GM18526 (cell line): ENCODE results near the gene IQCN.

Experiments
- POLR2A ChIP-seq: IDR thresholded peaks from 3 replicates; pipeline ENCODE4 v1.6.1; 2011; ENCODE audit not compliant: insufficient read length; ENCODE audit errors: extremely low read depth

The IQCN gene

DNA sequence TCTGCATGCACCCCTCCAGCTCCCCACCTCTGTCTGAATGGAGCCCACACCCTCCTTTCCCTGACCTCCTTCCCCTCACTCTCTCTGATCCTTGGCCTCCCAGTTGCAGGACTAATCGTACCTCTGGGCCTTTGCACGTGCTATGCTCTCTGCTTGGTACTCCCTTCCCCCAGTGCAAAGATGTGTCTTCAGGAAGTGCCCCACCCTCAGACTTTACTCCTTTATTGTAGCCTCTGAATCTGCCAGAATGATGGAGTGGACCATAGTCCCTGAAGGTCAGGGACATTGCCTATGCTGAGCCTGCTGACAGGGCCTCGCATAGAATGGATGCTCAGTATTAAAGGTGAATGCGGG lies 8.5 kb upstream of the IQCN start:
- no peak for TF ChIP-seq POLR2A

DNA sequence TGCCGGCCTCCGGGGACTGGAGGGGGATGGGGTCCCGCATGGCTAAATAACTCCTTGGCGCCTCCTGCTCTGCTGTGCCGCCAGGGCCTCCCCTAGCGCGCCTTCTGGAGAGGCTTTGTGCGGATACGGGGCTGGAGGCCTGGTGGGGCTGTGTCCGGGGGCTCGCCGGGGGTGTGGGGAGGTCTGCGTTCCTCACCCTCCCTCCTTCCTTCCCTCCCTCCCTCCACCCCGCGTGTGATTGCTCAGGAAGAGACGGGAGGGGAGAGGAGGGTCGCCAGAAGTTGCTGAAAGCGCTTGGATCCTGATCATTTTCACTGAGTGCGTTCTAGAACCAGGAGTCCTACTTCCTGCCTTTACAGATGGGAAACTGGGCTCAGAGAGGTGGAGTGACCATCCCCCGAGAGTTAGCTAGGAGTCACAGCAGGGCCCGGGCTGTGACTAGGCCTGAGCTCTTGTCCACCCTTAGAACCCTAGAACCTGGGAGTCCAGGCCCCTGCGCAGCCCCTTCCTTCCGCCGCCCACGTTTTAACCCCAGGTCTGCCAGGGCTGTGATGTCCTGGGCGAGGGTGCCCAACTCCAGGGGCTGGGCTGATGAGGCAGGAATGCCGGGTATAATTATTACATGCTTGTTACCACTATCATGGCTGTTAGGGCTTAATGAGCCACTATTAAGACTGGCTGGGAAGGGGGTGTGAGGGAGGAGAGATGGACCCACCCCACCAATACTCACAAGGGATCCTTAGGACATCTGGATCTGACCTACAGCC lies 8.0 kb upstream of the IQCN start:
- peak; percentile 53 for TF ChIP-seq POLR2A

DNA sequence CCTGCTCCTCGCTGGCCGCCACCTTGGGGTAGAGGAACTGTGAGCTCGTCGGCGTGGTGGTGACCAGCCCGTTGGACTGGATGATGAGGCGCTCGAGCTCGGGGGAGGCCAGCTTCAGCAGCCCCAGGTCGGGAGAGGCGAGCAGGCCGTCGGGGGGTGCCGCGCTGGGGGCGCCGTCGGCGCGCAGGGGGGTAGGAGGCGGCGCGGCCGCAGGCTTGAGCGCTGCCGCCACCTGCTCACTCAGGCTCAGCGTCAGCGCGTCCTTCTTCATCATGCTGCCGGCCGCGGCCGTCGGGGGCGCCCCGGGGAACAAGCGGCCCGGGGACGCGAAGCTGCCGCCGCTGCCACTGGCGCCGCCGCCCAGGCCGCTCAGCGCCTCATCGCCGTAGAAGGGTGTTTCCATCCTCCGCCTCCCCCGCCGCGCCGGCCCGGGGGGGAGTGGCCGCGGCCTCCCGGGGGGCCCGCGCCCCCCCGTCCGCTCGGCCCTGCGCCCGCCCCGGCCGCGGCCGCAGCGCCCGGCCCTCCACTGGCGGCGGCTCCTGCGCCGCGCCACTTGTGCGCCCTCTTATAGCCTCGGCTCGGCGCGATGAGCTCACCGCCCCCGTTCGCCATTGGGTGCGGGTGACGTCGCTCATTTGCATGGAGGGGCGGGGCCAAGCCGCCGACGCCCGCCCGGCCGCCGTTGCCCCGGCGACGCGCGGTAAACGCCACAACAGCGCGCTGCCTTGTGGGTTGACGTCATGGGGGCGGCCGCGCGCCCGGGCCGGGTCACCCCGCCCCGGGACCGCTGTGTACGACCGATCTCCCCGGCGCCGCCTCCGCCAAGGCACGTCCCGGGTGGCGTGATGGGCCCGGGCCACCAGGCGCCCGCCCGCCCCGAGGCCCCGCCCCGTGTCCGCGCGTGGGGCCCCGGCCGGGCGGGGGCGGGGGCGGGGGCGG lies 7.1 kb upstream of the IQCN start, which contains the start of gene JUND:
Gene JUND, minus strand, starts transcription at position 541 of the 939 bp plus-strand sequence. Its CDS starts 138 bp downstream, at position 403.
- peak; percentile 99 for TF ChIP-seq POLR2A

DNA sequence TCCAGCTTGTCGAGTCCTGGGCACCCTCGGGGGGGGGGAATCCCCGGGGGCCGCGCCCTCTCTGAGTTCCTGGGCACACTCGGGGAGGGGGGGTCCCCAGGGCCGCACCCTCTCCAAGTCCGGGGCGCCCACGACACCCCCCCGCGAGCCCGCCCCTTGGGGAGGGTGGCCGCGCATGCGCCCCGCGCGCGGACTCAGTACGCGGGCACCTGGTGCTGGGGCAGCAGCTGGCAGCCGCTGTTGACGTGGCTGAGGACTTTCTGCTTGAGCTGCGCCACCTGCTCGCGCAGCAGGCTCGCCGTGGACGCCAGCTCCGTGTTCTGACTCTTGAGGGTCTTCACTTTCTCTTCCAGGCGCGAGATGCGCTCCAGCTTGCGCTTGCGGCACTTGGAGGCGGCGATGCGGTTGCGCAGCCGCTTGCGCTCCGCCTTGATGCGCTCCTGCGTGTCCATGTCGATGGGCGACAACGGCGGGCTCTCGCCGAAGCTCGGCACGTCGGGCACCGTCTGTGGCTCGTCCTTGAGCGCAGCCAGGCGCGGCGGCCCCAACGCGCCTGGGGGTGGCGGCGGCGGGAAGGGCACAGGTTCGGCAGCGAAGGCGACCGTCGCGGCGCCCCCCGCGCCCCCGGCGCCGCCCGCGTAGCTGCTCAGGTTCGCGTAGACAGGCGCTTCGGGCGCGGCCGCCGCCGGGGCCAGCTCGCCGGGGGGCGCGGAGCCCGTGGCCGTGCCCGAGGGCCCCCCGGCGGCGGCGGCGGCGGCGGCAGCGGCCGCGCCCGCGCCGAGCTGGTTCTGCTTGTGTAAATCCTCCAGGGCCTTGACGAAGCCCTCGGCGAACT lies 6.2 kb upstream of the IQCN start:
- peak; percentile 81 for TF ChIP-seq POLR2A

DNA sequence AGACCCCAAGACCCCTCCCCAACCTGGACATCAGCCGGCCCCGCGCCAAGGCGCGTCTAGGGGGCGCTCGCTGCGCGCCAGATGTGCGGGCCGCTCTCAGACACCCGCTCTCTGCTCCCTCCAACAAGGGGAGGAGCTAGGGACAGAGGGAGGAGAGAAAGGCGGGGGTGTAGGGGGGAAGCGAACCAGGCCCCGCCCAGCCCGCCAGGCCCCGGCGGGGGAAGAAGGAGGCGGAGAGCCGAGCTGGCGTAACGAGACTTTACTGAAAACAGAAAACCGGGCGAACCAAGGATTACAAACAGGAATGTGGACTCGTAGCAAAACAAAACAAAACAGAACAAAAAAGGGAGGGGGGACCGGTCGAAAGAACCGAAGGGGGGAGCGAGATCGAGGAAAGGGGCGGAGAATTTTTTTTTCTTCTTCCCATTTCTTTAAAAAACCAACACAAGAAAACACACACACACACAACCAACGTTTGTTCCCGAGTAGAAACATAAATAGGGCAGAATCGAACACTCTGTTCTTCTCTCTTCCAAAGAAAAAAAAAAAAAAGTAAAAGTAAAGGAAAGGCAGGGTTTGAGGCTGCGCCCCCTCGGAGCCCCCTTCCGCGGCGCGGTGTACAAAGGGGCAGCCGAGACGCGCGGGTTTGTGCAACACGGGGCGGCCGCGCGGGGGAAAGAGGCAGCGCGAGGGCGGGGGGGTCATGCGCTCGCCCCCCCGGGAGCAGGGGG lies 5.4 kb upstream of the IQCN start:
- peak; percentile 56 for TF ChIP-seq POLR2A

DNA sequence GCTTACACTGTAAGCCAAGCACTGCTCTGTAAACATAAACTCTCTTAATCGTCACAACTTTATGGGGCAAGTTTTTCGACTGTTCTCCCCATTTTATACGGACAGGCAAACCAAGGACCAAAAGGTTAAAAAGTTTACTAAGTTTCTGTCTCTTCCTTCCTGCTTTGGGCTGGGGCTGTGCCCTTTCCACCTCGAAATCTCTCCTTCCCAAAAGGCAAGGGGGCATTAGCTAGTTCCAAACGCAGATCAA lies 4.9 kb upstream of the IQCN start:
- TF ChIP-seq POLR2A = no peak

DNA sequence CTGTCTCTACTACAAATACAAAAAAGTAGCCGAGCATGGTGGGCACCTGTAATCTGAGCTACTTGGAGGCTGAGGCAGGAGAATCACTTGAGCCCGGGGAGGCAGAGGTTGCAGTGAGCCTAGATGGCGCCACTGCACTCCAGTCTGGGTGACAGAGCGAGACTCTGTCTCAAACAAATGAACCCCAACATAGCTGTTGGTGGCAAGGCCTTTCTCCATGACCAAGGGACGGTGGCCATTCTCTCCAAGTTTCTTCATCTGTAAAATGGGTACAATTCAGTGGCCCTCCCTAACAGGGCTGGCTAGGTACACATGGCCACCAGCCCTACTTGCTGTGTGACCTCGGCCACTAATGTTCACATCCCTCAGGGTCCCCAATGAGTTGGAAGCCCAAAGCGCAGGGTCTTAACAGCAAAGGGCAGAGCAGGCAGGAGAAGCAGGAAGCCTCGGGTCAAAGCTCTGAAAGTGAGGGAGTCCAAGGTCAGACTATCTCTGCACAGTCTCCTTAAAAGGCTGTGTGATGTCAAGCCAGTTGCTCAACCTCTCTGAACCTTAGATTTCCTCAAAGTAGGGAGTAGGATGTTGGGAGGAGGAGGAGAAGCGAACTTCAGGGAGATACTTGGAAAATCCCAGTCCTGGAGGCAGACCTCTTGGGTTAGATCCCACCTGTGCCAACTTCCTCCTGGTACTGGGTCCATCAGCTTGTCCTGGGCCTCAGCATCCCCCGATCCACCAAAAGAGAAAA lies 4.4 kb upstream of the IQCN start:
- TF ChIP-seq POLR2A = no peak

DNA sequence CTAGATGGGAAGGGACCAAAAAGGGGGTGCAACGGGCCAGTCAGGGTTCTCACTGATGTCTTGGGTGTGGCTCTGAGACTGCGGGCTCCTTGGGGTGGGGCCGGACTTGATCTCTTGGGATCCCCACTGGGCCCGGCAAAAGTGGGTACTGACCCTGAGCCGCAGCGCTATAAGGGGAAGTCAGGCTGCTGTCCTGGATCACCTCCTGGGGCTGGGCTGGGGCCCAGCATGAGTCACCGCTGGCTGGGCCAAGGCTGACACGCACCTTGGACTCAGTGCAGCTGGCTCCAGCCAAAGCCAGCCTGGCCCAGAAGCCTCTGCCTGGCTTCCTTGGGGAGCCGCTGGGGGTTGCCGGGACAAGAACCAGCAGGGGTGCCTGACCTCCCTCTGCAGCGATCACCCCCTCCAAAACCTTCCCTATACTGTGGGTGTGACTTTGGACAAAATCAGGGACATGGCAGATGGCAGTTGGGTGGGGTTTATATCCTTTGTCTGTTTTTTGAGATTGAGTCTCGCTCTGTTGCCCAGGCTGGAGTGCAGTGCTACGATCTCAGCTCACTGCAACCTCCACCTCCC lies 617 bp upstream of the IQCN start:
- TF ChIP-seq POLR2A = no peak

DNA sequence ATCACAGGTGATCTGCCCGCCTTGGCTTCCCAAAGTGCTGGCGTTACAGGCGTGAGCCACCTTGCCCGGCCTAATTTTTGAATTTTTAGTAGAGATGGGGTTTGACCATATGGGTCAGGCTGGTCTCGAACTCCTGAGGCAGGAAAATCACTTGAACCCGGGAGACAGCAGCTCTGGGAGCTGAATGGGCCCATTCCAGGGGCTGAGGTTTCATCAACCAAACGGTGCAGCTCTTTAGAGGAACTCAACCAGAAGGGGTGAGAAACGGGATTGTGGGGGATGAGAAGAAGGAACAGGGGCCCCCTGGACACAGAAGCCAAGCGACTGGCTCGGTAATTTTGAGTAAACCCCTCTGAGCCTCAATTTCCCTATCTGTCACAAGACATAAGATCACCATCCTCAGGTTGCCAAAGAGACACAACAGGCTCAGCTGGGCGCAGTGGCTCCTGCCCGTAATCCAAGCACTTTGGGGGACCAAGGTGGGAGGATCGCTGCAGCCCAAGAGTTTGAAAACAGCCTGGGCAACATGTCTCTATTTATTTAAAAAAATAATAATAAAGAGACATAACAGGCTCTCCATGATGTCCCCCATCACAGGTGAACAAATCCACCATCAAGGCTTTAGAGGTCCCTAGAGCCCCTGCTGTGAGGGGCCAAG lies 562 bp downstream of the IQCN start:
- TF ChIP-seq POLR2A = no peak

DNA sequence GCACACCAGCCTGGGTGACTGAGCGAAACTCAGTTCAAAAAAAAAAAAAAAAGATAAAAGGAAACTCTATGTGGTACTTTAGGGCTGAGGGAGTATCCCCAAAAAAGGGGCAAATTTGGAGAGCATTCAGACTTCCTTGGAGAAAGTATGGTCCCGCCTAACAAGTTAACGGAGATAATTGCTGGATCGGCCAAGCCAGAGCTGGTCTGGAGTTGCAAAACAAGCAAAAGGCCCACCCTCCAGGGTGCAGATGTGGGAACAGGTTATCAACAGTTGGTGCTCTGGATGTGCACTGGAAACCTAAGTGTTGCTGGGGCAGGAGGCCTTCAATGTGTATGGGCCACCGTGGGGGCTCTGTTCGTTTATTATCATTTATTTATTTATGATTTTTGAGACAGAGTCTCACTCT lies 2.8 kb downstream of the IQCN start:
- no peak for TF ChIP-seq POLR2A

DNA sequence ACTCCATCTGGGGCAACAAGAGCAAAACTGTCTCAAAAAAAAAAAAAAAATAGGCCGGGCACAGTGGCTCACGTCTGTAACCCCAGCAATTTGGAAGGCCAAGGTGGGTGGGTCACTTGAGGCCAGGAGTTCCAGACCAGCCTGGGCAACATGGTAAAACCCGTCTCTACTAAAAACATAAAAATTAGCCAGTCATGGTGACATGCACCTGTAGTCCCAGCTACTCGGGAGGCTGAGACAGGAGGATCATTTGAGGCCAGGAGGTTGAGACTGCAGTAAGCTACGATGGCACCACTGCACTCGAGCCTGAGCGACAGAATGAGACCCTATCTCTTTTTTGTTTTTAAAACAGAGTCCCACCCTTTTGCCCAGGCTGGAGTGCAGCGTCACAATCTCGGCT lies 3.9 kb downstream of the IQCN start:
- TF ChIP-seq POLR2A = no peak

DNA sequence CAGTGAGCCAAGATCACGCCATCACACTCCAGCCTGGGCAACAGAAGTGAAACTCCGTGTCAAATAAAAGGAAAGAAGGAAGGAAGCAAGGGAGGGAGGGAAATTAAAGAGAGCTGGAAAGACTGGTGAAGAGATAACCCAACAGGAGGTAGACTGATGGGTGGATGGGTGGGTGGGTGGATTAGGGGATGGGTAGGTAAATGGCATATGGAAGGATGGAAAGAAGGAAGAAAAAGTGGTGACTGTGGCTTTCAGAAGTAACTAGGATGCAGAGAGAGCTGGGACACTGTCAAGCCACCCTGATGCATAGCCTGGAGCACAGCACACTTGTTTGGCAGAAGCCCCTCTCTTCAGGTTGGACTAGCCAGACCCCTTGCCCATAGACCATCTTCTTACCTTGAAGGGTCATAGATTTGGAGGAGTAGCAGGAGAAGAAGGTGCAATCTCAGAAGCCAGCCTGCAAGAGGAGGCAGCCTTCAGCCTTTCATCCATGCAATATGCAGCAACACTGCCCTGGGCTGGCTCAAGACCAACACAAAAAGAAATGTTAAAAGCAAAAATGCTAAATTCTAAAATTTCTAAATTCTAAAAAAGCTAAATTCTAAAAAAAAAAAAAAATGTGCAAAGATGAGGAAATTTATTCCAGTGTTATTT lies 5.1 kb downstream of the IQCN start:
- TF ChIP-seq POLR2A = no peak
